ENCODE results near the gene GTF2H4. TPM values are rescaled to one million over a fixed set of nuclear protein-coding genes. Genes with fewer than 3 reads are reported as not detected.

The GTF2H4 gene
- polyA plus RNA-seq, 1 donor from 2014 or later, result 101 TPM

GRCh38 chr6:30861257-30862048, 46.6 kb upstream of the GTF2H4 start:
- H3K4me2 ChIP-seq (ENCODE audit: low read length), result no peak overlapping the region
- H3K36me3 ChIP-seq (ENCODE audit: insufficient read depth, low read length), result no peaks in the 10 kb centered on the region
- no peak overlapping the region for H3K4me3 ChIP-seq (ENCODE audit: low read length)
- no peaks in the 10 kb centered on the region for H3K79me2 ChIP-seq (replicated peaks; ENCODE audit: insufficient read depth, low read length)
- H3F3A ChIP-seq (ENCODE audit: insufficient read depth, low read length, poor library complexity, severe bottlenecking), result no peaks in the 10 kb centered on the region
- no peak overlapping the region for H2AFZ ChIP-seq (ENCODE audit: low read depth, low read length)
- H4K20me1 ChIP-seq (ENCODE audit: insufficient read depth), result no peaks in the 10 kb centered on the region
- no peaks in the 10 kb centered on the region for H3K27me3 ChIP-seq (ENCODE audit: insufficient read depth, low read depth, low read length)
- H3K9me3 ChIP-seq (ENCODE audit: low read length), result no peaks in the 10 kb centered on the region
- H3K9ac ChIP-seq (ENCODE audit: low read length), result no peak overlapping the region
- TF ChIP-seq POLR2AphosphoS5 (IDR thresholded peaks at IDR 0.05) (no peak), EP300 (conservative IDR thresholded peaks at IDR 0.05; ENCODE audit: poor library complexity, severe bottlenecking) (no peak), EZH2 (IDR thresholded peaks at IDR 0.05; ENCODE audit: borderline replicate concordance, insufficient read depth, low read length, poor library complexity, severe bottlenecking) (no peak), REST (IDR thresholded peaks at IDR 0.05; ENCODE audit: borderline replicate concordance) (no peak), MXI1 (conservative IDR thresholded peaks at IDR 0.05; ENCODE audit: poor library complexity, severe bottlenecking) (no peak), TAF1 (IDR thresholded peaks at IDR 0.05; ENCODE audit: low read depth) (no peak), CTCF (IDR thresholded peaks at IDR 0.05; ENCODE audit: poor library complexity, severe bottlenecking) (no peak), SMC3 (conservative IDR thresholded peaks at IDR 0.05; ENCODE audit: poor library complexity) (no peak)
- H3K27ac ChIP-seq (ENCODE audit: low read length), result no peak overlapping the region
- H3K9me2 ChIP-seq (ENCODE audit: insufficient read depth, low read length), result no peaks in the 10 kb centered on the region

- H3K9me2 ChIP-seq (ENCODE audit: insufficient read depth, low read length), result no peaks in the 10 kb centered on the region
- no peaks in the 10 kb centered on the region for H4K20me1 ChIP-seq (ENCODE audit: insufficient read depth)
- H3K27me3 ChIP-seq (ENCODE audit: insufficient read depth, low read depth, low read length), result no peaks in the 10 kb centered on the region
- no peak overlapping the region for H3K9ac ChIP-seq (ENCODE audit: low read length)
- no peak overlapping the region for H2AFZ ChIP-seq (ENCODE audit: low read depth, low read length)
- H3K27ac ChIP-seq (ENCODE audit: low read length), result no peak overlapping the region
- H3F3A ChIP-seq (ENCODE audit: insufficient read depth, low read length, poor library complexity, severe bottlenecking), result no peaks in the 10 kb centered on the region
- H3K36me3 ChIP-seq (ENCODE audit: insufficient read depth, low read length), result no peaks in the 10 kb centered on the region
- no peaks in the 10 kb centered on the region for H3K9me3 ChIP-seq (ENCODE audit: low read length)
- H3K4me2 ChIP-seq (ENCODE audit: low read length), result no peak overlapping the region
- H3K79me2 ChIP-seq (replicated peaks; ENCODE audit: insufficient read depth, low read length), result no peaks in the 10 kb centered on the region
- no peak overlapping the region for H3K4me3 ChIP-seq (ENCODE audit: low read length)
- no peak for TF ChIP-seq POLR2AphosphoS5 (IDR thresholded peaks at IDR 0.05)
- no peak for TF ChIP-seq EP300 (conservative IDR thresholded peaks at IDR 0.05; ENCODE audit: poor library complexity, severe bottlenecking)
- no peak for TF ChIP-seq TAF1 (IDR thresholded peaks at IDR 0.05; ENCODE audit: low read depth)
- TF ChIP-seq EZH2 (IDR thresholded peaks at IDR 0.05; ENCODE audit: borderline replicate concordance, insufficient read depth, low read length, poor library complexity, severe bottlenecking), result no peak
- TF ChIP-seq MXI1 (conservative IDR thresholded peaks at IDR 0.05; ENCODE audit: poor library complexity, severe bottlenecking), result no peak
- no peak for TF ChIP-seq CTCF (IDR thresholded peaks at IDR 0.05; ENCODE audit: poor library complexity, severe bottlenecking)
- TF ChIP-seq RAD21 (conservative IDR thresholded peaks at IDR 0.05), result no peak
- no peak for TF ChIP-seq SMC3 (conservative IDR thresholded peaks at IDR 0.05; ENCODE audit: poor library complexity)
- no peak for TF ChIP-seq REST (IDR thresholded peaks at IDR 0.05; ENCODE audit: borderline replicate concordance)
These were observed 45.7 kb upstream of the GTF2H4 start for GRCh38 chr6:30862156-30862875.
